ENCODE results near the gene CLTB.

DNA sequence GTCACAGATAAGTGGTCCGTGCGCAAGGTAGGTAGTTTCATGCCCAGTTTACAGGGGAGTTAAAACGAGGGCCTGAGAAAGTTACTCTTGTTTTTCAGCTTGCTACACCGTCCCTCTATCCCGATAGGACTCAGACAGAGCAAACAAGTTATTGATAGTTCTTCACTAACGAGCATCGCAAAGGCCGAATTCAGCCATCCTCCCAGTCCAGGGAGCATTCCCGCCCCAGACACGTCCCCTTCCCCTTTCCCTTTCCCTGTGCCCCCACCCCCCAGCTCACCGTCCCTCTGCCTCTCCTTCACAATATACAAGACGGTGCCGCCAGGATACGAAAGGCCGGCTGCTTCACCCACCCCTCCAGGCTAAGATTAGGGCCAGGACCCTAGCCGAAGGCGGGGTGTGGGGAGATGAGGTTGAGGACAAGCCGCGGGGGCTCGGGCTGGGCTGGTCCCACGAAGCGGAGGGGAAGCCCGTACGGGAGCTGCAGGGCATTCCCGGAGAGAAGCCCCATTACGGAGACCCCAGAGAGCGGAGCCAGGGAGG is 55.4 kb downstream of the CLTB start:
- TF ChIP-seq, protein P1, sequence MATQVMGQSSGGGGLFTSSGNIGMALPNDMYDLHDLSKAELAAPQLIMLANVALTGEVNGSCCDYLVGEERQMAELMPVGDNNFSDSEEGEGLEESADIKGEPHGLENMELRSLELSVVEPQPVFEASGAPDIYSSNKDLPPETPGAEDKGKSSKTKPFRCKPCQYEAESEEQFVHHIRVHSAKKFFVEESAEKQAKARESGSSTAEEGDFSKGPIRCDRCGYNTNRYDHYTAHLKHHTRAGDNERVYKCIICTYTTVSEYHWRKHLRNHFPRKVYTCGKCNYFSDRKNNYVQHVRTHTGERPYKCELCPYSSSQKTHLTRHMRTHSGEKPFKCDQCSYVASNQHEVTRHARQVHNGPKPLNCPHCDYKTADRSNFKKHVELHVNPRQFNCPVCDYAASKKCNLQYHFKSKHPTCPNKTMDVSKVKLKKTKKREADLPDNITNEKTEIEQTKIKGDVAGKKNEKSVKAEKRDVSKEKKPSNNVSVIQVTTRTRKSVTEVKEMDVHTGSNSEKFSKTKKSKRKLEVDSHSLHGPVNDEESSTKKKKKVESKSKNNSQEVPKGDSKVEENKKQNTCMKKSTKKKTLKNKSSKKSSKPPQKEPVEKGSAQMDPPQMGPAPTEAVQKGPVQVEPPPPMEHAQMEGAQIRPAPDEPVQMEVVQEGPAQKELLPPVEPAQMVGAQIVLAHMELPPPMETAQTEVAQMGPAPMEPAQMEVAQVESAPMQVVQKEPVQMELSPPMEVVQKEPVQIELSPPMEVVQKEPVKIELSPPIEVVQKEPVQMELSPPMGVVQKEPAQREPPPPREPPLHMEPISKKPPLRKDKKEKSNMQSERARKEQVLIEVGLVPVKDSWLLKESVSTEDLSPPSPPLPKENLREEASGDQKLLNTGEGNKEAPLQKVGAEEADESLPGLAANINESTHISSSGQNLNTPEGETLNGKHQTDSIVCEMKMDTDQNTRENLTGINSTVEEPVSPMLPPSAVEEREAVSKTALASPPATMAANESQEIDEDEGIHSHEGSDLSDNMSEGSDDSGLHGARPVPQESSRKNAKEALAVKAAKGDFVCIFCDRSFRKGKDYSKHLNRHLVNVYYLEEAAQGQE (IDR thresholded peaks at IDR 0.05; ENCODE audit: low read depth, low read length), result no peak
- TF ChIP-seq CEBPB (IDR thresholded peaks at IDR 0.05; ENCODE audit: borderline replicate concordance in 1 of 2, low read depth in 2 of 2, low read length in 2 of 2), result no peak
- TF ChIP-seq FOS (IDR thresholded peaks at IDR 0.05; ENCODE audit: borderline replicate concordance, extremely low read depth, insufficient read length), result no peak
- TF ChIP-seq YY1 (IDR thresholded peaks at IDR 0.05; ENCODE audit: low read depth, low read length), result no peak
- TF ChIP-seq, protein P2, sequence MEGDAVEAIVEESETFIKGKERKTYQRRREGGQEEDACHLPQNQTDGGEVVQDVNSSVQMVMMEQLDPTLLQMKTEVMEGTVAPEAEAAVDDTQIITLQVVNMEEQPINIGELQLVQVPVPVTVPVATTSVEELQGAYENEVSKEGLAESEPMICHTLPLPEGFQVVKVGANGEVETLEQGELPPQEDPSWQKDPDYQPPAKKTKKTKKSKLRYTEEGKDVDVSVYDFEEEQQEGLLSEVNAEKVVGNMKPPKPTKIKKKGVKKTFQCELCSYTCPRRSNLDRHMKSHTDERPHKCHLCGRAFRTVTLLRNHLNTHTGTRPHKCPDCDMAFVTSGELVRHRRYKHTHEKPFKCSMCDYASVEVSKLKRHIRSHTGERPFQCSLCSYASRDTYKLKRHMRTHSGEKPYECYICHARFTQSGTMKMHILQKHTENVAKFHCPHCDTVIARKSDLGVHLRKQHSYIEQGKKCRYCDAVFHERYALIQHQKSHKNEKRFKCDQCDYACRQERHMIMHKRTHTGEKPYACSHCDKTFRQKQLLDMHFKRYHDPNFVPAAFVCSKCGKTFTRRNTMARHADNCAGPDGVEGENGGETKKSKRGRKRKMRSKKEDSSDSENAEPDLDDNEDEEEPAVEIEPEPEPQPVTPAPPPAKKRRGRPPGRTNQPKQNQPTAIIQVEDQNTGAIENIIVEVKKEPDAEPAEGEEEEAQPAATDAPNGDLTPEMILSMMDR (IDR thresholded peaks at IDR 0.05 in 2 of 3, conservative IDR thresholded peaks at IDR 0.05 in 1 of 3; ENCODE audit: control insufficient read depth in 2 of 3, extremely low read depth in 1 of 3, insufficient read depth in 1 of 3, low read depth in 3 of 3, low read length in 3 of 3), result no peak
- TF ChIP-seq POLR2AphosphoS5 (IDR thresholded peaks at IDR 0.05; ENCODE audit: low read length), result no peak
- TF ChIP-seq, protein P3, sequence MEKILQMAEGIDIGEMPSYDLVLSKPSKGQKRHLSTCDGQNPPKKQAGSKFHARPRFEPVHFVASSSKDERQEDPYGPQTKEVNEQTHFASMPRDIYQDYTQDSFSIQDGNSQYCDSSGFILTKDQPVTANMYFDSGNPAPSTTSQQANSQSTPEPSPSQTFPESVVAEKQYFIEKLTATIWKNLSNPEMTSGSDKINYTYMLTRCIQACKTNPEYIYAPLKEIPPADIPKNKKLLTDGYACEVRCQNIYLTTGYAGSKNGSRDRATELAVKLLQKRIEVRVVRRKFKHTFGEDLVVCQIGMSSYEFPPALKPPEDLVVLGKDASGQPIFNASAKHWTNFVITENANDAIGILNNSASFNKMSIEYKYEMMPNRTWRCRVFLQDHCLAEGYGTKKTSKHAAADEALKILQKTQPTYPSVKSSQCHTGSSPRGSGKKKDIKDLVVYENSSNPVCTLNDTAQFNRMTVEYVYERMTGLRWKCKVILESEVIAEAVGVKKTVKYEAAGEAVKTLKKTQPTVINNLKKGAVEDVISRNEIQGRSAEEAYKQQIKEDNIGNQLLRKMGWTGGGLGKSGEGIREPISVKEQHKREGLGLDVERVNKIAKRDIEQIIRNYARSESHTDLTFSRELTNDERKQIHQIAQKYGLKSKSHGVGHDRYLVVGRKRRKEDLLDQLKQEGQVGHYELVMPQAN (conservative IDR thresholded peaks at IDR 0.05), result no peak
- TF ChIP-seq, protein P4, sequence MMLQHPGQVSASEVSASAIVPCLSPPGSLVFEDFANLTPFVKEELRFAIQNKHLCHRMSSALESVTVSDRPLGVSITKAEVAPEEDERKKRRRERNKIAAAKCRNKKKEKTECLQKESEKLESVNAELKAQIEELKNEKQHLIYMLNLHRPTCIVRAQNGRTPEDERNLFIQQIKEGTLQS (IDR thresholded peaks at IDR 0.05; ENCODE audit: borderline replicate concordance, extremely low read depth, low read depth, low read length), result no peak
- no peak for TF ChIP-seq SUZ12 (IDR thresholded peaks at IDR 0.05; ENCODE audit: unreplicated experiment)
- TF ChIP-seq EP300 (IDR thresholded peaks at IDR 0.05; ENCODE audit: borderline replicate concordance in 1 of 2, control insufficient read depth in 1 of 2, low read depth in 2 of 2, low read length in 2 of 2), result no peak
- TF ChIP-seq NBN (IDR thresholded peaks at IDR 0.05), result no peak
- no peak for TF ChIP-seq BACH1 (IDR thresholded peaks at IDR 0.05; ENCODE audit: borderline replicate concordance)
- TF ChIP-seq, protein P5, sequence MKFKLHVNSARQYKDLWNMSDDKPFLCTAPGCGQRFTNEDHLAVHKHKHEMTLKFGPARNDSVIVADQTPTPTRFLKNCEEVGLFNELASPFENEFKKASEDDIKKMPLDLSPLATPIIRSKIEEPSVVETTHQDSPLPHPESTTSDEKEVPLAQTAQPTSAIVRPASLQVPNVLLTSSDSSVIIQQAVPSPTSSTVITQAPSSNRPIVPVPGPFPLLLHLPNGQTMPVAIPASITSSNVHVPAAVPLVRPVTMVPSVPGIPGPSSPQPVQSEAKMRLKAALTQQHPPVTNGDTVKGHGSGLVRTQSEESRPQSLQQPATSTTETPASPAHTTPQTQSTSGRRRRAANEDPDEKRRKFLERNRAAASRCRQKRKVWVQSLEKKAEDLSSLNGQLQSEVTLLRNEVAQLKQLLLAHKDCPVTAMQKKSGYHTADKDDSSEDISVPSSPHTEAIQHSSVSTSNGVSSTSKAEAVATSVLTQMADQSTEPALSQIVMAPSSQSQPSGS (IDR thresholded peaks at IDR 0.05; ENCODE audit: low read length), result no peak

Measured in GM12878 (cell line).